NCI-H510A treated with DMSO at 0.1 percent for 48 hours (cell line): ENCODE results near the gene MGAT2.
"Not testable (repeated sequence)": the region's sequence is repeated elsewhere in the genome, so short reads cannot be mapped to it uniquely, and the experiment has no call there.

Experiments used
- DNase-seq: peaks from one replicate; lab custom pipeline; 2025; lab: John Stamatoyannopoulos, UW

Gene MGAT2

DNA sequence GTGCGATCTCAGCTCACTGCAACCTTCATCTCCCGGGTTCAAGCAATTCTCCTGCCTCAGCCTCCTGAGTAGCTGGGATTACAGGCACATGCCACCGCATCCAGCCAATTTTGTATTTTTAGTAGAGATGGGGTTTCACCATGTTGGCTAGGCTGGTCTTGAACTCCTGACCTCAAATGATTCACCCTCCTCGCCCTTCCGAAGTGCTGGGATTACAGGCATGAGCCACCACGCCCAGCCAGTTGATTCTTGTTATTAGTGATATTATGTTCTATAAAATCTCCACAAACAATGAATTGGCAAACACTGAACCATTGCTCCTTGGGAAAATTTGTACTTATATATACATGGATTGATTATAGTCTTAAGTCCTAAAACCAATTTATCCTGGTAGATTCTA lies 36.9 kb downstream of the MGAT2 start:
- not testable (repeated sequence) for DNase-seq

DNA sequence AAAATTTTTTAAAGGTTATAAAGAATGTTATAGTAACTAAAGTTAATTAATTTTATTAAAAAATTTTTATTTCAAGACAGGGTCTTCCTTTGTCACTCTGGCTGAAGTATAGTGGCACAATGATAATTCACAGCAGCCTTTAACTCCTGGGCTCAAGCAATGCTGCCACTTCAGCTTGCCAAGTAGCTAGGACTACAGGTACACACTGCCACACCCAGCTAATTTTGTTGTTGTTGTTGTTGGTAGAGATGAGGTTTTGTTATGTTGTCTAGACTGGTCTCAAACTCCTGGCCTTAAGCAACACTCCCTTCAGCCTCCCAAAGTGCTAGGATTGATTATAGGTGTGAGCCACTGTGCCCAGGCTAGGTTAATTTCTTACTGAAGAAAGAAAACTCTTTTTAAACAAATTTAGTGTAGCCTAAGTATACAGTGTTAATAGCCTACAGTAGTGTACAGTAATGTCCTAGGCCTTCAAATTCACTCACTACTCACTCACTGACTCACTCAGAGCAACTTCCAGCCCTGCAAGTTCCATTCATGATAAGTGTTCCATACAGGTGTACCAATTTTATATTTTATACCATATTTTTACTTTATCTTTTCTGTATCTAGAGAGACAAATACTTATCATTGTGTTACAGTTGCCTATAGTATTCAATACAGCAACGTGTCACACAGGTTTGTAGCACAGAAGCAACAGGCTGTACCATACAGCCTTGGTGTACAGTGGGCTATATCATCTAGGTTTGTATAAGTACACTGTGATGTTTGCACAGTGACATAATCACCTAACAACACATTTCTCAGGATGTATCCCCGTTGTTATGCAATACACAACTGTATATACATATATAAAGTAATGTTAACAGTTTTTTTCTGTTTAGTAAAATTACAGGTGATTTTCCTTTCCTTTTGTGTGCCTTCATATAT lies 39.2 kb downstream of the MGAT2 start:
- peak; percentile 18 for DNase-seq

DNA sequence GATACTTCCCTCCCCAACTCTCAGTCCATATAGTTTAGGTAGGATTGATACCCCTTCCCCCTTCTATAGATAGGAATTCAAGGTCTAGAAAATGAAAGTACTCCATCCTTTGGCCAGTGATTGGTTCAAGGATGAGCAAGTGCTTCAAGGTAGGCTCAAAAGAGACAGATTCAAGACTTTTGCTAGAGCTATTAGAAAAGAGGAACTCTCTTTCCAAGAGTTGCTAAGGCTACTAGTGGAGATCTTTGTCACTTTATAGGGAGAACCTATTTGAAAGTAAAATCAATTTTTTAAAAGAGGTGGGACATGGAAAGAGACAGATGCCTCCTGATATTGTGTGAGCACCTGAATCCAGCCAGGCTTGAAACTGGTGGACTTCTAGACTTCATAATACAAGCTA lies 49.9 kb downstream of the MGAT2 start:
- no peak for DNase-seq
